Right lung (tissue), 10 donors: ENCODE data around the gene CACNB2. TPM values are rescaled to one million over a fixed set of nuclear protein-coding genes. Genes with fewer than 3 reads are reported as not detected.
A peak's percentile ranks its signal among the peaks of the same experiment; 100 is the strongest.

Experiments
- DNase-seq, 2 donors: peaks; one replicate each; pipeline ENCODE4 v3.0.0-alpha.2; 2013
- long read RNA-seq, 8 donors: transcript quantifications; one replicate each; lab custom pipeline, GENCODE V29; 2026
- polyA plus RNA-seq, 5 donors: library from polyadenylated mRNA; unstranded; fragments of 120-200 nt; gene quantifications; one replicate each; pipeline versions ENCODE4 v1.2.1 to v1.2.3, GENCODE V29; 2013; ENCODE audit warnings: inconsistent platforms in 1 of 5, low replicate concordance in 1 of 5; ENCODE audit not compliant: insufficient read length in 5 of 5, insufficient read depth in 1 of 5

The CACNB2 gene
- polyA plus RNA-seq, result 10 to 100 TPM in 4 of 5 donors, 1 to 10 TPM in 1; 9.5 to 16.3 (median 12.7) TPM
- long read RNA-seq, donor 1, partial matches to known transcripts, result 35 of 36 reads
- long read RNA-seq, donor 1, other reads (novel, unspliced or antisense), result 0 of 36 reads
- long read RNA-seq, donor 2, partial matches to known transcripts, result 6 of 6 reads
- long read RNA-seq, donor 2, other reads (novel, unspliced or antisense), result 0 of 6 reads
- long read RNA-seq, donor 3, partial matches to known transcripts, result 13 of 14 reads
- long read RNA-seq, donor 3, other reads (novel, unspliced or antisense), result 0 of 14 reads
- long read RNA-seq, donor 4, partial matches to known transcripts, result 33 of 33 reads
- long read RNA-seq, donor 4, other reads (novel, unspliced or antisense), result 0 of 33 reads
- long read RNA-seq, donor 5, partial matches to known transcripts, result 11 of 11 reads
- long read RNA-seq, donor 5, other reads (novel, unspliced or antisense), result 0 of 11 reads
- long read RNA-seq, donor 6, result 0 reads
- long read RNA-seq, donor 7, partial matches to known transcripts, result 0 of 1 reads
- long read RNA-seq, donor 7, other reads (novel, unspliced or antisense), result 0 of 1 reads
- long read RNA-seq, donor 8, partial matches to known transcripts, result 11 of 11 reads
- long read RNA-seq, donor 8, other reads (novel, unspliced or antisense), result 0 of 11 reads

DNA sequence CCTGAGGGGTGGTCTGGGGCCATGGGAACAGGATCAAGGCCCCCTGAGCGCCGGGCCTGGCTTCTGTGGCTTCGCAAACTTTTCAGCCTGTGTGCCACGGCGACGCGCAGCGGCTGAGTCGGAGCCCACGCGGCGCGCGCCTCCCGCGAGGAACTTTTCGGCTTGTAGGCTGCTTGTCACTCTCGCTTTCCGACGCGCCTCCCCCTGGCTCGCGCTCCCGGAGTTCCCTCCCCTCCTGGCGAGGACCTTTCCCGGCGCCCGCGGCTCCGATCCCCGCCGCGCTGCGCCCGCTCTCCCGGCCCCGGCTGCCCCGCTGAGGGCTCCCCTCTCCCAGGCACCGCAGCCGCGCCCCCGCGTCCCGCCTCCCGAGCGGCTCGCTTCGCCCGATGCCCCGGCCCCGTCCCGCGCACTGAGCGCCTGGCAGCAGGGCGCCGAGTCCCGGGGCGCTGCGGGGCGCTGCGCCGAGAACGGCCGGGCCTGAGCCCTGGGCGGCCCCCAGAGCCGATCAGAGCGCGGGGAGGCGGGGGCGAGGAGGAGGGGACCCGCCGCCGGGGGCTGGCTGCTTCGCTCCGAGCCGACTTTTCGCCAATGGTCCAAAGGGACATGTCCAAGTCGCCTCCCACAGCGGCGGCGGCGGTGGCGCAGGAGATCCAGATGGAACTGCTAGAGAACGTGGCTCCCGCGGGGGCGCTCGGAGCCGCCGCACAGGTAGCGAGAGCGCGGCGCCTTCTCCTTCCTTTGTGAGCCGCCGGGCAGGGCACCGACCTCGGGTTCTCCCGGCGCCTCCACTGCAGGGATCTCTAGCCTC lies at the start of gene CACNB2:
CACNB2 (plus strand) TSS at position 276 of the 808 bp plus-strand sequence.
- peak; percentile 83 to 84 for DNase-seq

- DNase-seq, result no peak
These were observed 45.9 kb upstream of the CACNB2 start for GRCh38 chr10:18094332-18094731.

- no peak for DNase-seq
These were observed 45.4 kb upstream of the CACNB2 start for GRCh38 chr10:18094793-18095192.

- no peak for DNase-seq
These were observed 42.7 kb upstream of the CACNB2 start for GRCh38 chr10:18097524-18097923.

DNA sequence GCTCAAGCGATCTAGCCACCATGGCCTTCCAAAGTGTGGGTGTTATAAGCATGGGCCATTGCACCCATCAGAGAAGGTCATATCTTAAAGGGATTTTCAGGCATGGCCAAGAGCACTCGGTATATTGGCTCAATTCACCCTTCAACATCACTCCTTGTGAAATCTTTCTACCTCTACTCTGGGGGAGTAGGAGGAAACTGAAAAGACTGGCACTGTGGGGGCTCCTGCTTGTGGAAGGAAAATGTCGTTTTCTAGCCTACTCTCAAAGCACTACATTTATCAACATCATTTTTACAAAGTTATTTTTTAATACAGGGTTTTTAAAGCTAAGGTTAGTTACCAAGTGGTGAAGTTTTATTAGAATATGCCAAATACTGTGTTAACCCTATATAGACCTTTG lies 42.0 kb upstream of the CACNB2 start:
- DNase-seq, result no peak

- no peak for DNase-seq
These were observed 40.8 kb upstream of the CACNB2 start for GRCh38 chr10:18099415-18099814.

DNA sequence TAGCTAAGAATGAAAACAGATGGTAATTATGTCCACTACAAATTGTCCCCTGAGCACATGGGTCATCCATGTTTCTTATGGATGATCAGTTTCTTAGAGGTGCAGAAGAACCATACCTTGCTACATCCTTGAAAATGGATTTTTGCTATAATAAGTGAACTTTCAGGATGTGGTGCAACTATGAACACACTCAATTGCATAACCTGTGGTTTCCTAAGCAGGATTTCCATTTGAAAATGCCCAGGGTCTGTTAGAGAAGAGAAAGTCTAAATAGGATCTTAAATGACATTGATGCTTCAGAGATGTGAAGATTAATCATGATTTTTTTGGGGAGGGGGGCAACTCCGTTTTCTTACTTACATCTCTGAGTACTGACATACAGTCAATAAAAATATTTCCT lies 39.6 kb upstream of the CACNB2 start:
- DNase-seq, result no peak

- DNase-seq, result no peak
These were observed 37.8 kb upstream of the CACNB2 start for GRCh38 chr10:18102404-18102803.

- no peak for DNase-seq
These were observed 35.9 kb upstream of the CACNB2 start for GRCh38 chr10:18104223-18104872.

DNA sequence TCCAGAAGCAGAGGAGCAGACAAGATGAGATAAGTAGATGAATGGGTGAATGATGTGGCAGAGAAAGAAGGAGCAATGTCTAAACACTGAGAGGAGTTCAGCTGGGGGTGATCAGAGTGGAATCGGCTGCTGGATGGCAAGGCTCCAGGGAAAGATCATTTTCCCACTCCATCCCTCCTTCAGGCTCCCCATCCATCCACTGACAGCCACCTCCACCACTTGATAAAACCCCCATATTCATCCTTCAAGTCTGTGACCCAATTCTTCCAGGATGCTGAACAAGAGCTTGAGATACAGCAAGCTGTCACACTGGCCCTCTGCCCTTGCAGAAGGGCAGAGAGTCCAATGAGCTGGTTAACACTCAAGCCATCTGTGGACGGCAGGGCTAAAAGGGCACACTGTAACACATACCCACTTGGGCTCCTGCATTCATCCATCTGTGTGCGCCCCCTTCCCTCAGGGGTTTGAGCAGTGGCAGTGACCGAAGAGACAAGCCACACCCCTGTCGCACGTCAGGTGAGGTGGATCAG lies 30.8 kb upstream of the CACNB2 start:
- peak; percentile 9 to 18 for DNase-seq

- DNase-seq, result no peak
These were observed 26.3 kb upstream of the CACNB2 start for GRCh38 chr10:18113881-18114280.

DNA sequence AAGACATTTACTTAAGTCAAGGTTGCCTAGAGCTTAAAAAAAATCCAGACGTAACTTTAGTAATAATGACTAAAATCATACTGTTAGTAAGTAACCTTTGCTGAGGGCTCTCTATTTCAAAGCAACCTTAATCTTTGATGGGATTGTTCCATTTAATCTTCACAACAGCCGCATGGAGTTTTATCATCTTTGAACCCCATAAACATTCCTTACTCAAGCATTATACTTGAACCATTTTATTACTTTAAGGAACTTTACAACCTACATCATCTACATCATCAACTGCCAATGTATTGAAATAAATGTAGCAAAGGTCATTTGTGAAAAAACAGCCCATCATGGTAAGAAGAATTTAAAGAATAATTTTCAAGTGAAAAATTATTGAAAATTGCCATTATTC lies 22.9 kb upstream of the CACNB2 start:
- no peak for DNase-seq

GRCh38 chr10:18122753-18123152 lies 17.5 kb upstream of the CACNB2 start:
- no peak for DNase-seq

DNA sequence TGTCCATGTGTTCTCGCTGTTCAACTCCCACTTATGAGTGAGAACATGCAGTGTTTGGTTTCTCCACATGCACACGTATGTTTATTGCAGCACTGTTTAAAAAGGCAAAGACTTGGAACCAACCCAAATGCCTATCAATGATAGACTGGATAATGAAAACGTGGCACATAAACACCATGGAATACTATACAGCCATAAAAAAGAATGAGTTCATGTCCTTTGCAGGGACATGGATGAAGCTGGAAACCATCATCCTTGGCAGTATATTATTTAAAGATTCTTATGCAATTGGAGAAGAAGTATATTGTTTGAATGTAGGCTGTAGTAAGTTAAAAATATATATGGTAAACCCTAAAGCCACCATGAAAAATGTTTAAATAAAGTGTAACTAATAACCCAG lies 7.2 kb upstream of the CACNB2 start:
- no peak for DNase-seq

DNA sequence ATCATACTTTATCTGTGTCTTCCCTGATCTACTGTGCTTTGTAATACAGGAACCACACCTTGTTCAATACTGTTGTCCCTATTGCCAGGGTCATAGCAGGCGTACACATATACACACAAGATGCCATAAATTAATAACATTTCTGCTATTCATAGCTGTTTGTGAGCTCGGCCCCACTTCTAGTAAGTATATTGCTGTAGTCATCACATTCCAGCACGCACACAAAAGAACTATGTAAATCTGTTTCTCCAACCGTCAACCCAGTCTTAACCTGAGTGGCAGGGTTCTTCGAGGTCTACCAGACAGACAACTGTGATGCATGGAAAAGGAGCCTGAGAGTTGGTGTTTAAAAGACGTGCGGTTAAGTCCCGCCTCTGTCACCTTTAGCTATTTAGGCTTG lies 5.7 kb upstream of the CACNB2 start:
- DNase-seq, result no peak

- no peak for DNase-seq
These were observed 5.3 kb upstream of the CACNB2 start for GRCh38 chr10:18134921-18135320.

- no peak for DNase-seq
These were observed 4.0 kb upstream of the CACNB2 start for GRCh38 chr10:18136073-18136791.

DNA sequence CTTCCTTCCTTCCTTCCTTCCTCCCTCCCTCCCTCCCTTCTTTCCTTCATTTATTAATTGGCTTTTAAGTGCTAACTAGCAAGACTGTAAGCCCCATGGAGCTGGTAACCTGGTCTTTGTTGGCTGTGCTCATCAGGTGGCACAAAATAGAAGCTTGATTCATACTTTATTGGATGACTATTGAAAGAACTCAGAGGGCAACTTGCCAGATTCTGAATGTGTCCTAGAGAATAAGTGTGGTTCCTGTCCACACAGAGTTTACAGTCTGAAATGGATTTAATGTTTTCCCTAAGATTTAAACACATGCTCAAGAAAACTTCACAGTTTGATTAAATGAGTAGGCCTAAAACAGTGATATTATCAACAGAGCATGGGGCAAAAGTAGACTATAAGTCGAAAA lies 3.1 kb upstream of the CACNB2 start:
- no peak for DNase-seq

DNA sequence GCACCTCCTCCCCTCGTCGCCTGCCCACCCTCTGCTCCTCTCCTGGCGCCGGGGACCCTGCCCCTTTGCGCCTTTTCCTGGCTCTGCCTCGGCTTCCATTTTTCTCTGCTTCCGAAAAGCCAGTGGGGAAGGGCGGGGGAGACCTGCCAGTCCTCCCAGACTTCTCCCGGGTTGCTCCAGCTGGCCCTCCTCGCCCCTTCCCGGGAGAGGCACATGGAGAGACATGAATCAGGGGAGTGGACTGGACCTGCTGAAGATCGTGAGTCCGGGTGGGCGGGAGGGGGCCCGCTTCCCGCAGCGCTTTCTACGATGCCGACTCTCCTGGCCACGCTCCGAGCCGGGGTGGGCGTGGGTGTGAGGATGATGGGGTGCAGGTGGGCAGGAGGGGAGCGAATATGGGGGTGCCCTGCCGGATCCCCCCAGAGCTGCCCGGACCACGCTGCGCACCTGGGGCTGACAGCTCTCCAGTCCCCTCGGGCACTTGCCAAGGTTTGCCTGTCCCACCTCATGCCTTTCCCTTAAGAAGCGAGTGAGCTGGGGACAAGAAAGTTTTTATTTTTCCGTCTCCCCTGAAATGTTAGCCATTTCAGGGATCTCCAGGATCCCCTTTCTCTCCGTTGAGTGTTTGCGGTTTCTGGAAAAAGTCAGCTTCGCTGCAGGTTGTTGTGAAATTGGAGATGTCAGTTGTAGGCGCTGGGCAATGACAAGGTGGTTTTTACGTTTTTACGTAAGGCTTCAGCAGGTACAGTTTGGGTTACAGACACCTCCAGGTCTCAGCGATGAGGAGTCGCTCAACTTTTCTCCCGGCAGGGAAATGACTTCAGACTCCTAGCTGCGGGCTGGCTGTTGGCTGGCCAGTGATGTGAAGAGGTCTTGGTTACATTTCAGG lies 977 bp downstream of the CACNB2 start:
- DNase-seq, result no peak

DNA sequence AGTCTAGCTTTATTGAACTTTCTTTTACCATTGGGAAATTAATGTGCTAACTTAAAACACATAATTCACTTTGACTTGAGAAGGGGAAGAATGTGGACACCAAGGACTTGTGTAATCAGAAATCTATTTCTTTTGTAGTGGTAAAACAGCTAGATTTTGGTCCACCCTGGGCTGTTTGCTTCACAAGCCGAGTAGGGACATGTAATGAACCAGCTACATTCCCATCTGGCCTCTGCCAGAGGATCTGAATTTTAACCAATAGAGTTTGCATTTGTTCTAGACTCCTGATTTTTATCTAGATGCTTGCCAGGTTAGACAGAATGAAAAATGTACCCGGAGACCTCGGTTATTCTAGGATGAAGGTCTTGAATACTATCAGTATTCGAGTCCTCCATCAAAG lies 1.9 kb downstream of the CACNB2 start:
- DNase-seq, result no peak
